GM19025 (cell line): ENCODE data around the gene ITGB2.
"Not testable (repeated sequence)": the region's sequence is repeated elsewhere in the genome, so short reads cannot be mapped to it uniquely, and the experiment has no call there.

Experiments
- ATAC-seq: cut with Tn5 transposase; IDR thresholded peaks from one replicate; pipeline ENCODE4 v1.9.1; 2021; ENCODE audit warnings: mild to moderate bottlenecking, low read depth, moderate library complexity; ENCODE audit not compliant: unreplicated experiment

The ITGB2 gene

GRCh38 chr21:44942566-44942965, 21.9 kb upstream of the ITGB2 start:
- no peak for ATAC-seq

GRCh38 chr21:44941567-44941966, 20.9 kb upstream of the ITGB2 start:
- ATAC-seq: no peak

- ATAC-seq: peak; percentile 39
Measured at GRCh38 chr21:44940116-44940631, 19.5 kb upstream of the ITGB2 start.

- peak; percentile 75 for ATAC-seq
Measured at GRCh38 chr21:44939532-44940115, 18.9 kb upstream of the ITGB2 start, which contains the start of gene SLX9. Gene SLX9 (plus strand): TSS chr21:44940029. CDS start chr21:44940058, 29 bp downstream.

GRCh38 chr21:44938772-44939531, 18.3 kb upstream of the ITGB2 start:
- no peak for ATAC-seq

GRCh38 chr21:44935533-44935927, 14.8 kb upstream of the ITGB2 start:
- ATAC-seq: no peak

GRCh38 chr21:44934797-44935532, 14.3 kb upstream of the ITGB2 start:
- ATAC-seq: no peak

- no peak for ATAC-seq
Measured at GRCh38 chr21:44934276-44934675, 13.6 kb upstream of the ITGB2 start.

- ATAC-seq: no peak
Measured at GRCh38 chr21:44933918-44934260, 13.2 kb upstream of the ITGB2 start.

GRCh38 chr21:44933199-44933917, 12.7 kb upstream of the ITGB2 start:
- no peak for ATAC-seq

GRCh38 chr21:44932408-44933181, 11.9 kb upstream of the ITGB2 start:
- ATAC-seq: no peak

- ATAC-seq: no peak
Measured at GRCh38 chr21:44931501-44932407, 11.1 kb upstream of the ITGB2 start.

- ATAC-seq: no peak
Measured at GRCh38 chr21:44931137-44931500, 10.4 kb upstream of the ITGB2 start.

- ATAC-seq: no peak
Measured at GRCh38 chr21:44930543-44930981, 9.9 kb upstream of the ITGB2 start.

- ATAC-seq: no peak
Measured at GRCh38 chr21:44929799-44930542, 9.3 kb upstream of the ITGB2 start.

- ATAC-seq: no peak
Measured at GRCh38 chr21:44929242-44929798, 8.6 kb upstream of the ITGB2 start.

- ATAC-seq: not testable (repeated sequence)
Measured at GRCh38 chr21:44928500-44929241, 8.0 kb upstream of the ITGB2 start.
